IPS-11a (cell line): ENCODE results near the gene TUBA1C.
"Not testable (repeated sequence)": the region's sequence is repeated elsewhere in the genome, so short reads cannot be mapped to it uniquely, and the experiment has no call there.

ENCODE experiments used
- H3K4me3 ChIP-seq: one replicate; pipeline ENCODE4 v1.5.1; 2013; ENCODE audit warnings: low read depth, low read length, control low read depth

Gene TUBA1C

GRCh38 chr12:49305762-49306510, 41.1 kb downstream of the TUBA1C start:
- H3K4me3 ChIP-seq: no peak overlapping the region

- H3K4me3 ChIP-seq: no peak overlapping the region
Observed at GRCh38 chr12:49309386-49309785, 44.5 kb downstream of the TUBA1C start.

- H3K4me3 ChIP-seq: not testable (repeated sequence)
Observed at GRCh38 chr12:49310451-49311000, 45.6 kb downstream of the TUBA1C start.

- no peak overlapping the region for H3K4me3 ChIP-seq
Observed at GRCh38 chr12:49314811-49315210, 49.9 kb downstream of the TUBA1C start.

- not testable (repeated sequence) for H3K4me3 ChIP-seq
Observed at GRCh38 chr12:49317118-49317517, 52.2 kb downstream of the TUBA1C start.

- not testable (repeated sequence) for H3K4me3 ChIP-seq
Observed at GRCh38 chr12:49320411-49321103, 55.7 kb downstream of the TUBA1C start.

GRCh38 chr12:49322367-49322707, 57.5 kb downstream of the TUBA1C start:
- H3K4me3 ChIP-seq: peak overlapping the region; percentile 52

- H3K4me3 ChIP-seq: peak within 1 kb of the TSS; percentile 97
Observed at GRCh38 chr12:49322708-49323523, 58.0 kb downstream of the TUBA1C start, which contains the start of gene TROAP. TROAP (plus strand) TSS chr12:49323255; CDS start chr12:49323609, 354 bp downstream.

- H3K4me3 ChIP-seq: peak overlapping the region; percentile 97
Observed at GRCh38 chr12:49323524-49324097, 58.7 kb downstream of the TUBA1C start.
